TTC549 (cell line): ENCODE results near the gene BARHL1.

Source experiments
- FAIRE-seq: peaks from 2 replicates; lab custom pipeline; 2012; peaks lifted over from hg19 to GRCh38; lab: Jason Lieb, UNC

The BARHL1 gene

GRCh38 chr9:132582276-132582785, at the start of gene BARHL1:
TSS of gene BARHL1 (plus strand) at chr9:132582606. CDS start at chr9:132582798, 192 bp downstream.
- FAIRE-seq: no peak

GRCh38 chr9:132534832-132535231, 47.6 kb upstream of the BARHL1 start:
- no peak for FAIRE-seq

GRCh38 chr9:132536124-132536523, 46.3 kb upstream of the BARHL1 start:
- FAIRE-seq: no peak

- no peak for FAIRE-seq
Measured at GRCh38 chr9:132537352-132537751, 45.1 kb upstream of the BARHL1 start.

GRCh38 chr9:132538071-132538470, 44.3 kb upstream of the BARHL1 start:
- FAIRE-seq: no peak

GRCh38 chr9:132539096-132539495, 43.3 kb upstream of the BARHL1 start:
- FAIRE-seq: no peak

GRCh38 chr9:132541051-132541450, 41.4 kb upstream of the BARHL1 start:
- no peak for FAIRE-seq

GRCh38 chr9:132541870-132542830, 40.3 kb upstream of the BARHL1 start:
- FAIRE-seq: no peak

GRCh38 chr9:132543251-132543650, 39.2 kb upstream of the BARHL1 start:
- FAIRE-seq: no peak

- no peak for FAIRE-seq
Measured at GRCh38 chr9:132543960-132544359, 38.4 kb upstream of the BARHL1 start.

- FAIRE-seq: no peak
Measured at GRCh38 chr9:132545578-132545977, 36.8 kb upstream of the BARHL1 start.

GRCh38 chr9:132546148-132547051, 36.0 kb upstream of the BARHL1 start:
- no peak for FAIRE-seq

- no peak for FAIRE-seq
Measured at GRCh38 chr9:132547052-132547431, 35.4 kb upstream of the BARHL1 start.

- no peak for FAIRE-seq
Measured at GRCh38 chr9:132547436-132547835, 35.0 kb upstream of the BARHL1 start.

GRCh38 chr9:132547976-132548730, 34.3 kb upstream of the BARHL1 start:
- FAIRE-seq: no peak

- no peak for FAIRE-seq
Measured at GRCh38 chr9:132548751-132549640, 33.4 kb upstream of the BARHL1 start.

GRCh38 chr9:132551556-132551955, 30.9 kb upstream of the BARHL1 start:
- no peak for FAIRE-seq

GRCh38 chr9:132552041-132552440, 30.4 kb upstream of the BARHL1 start:
- no peak for FAIRE-seq

- no peak for FAIRE-seq
Measured at GRCh38 chr9:132554755-132555154, 27.7 kb upstream of the BARHL1 start.

- FAIRE-seq: no peak
Measured at GRCh38 chr9:132555528-132555927, 26.9 kb upstream of the BARHL1 start.

GRCh38 chr9:132556235-132556634, 26.2 kb upstream of the BARHL1 start:
- no peak for FAIRE-seq
